HK-2 (cell line): ENCODE data around the gene PAX1.

ENCODE experiments used
- DNase-seq: peaks from one replicate; pipeline ENCODE4 v3.0.0-alpha.2; 2018; ENCODE audit not compliant: unreplicated experiment

Gene PAX1

GRCh38 chr20:21705575-21706260 is at the start of gene PAX1:
PAX1 (plus strand) TSS chr20:21705664; CDS start chr20:21705713, 49 bp downstream.
- DNase-seq, result no peak

GRCh38 chr20:21656308-21657067 is 49.0 kb upstream of the PAX1 start:
- DNase-seq, result no peak

DNA sequence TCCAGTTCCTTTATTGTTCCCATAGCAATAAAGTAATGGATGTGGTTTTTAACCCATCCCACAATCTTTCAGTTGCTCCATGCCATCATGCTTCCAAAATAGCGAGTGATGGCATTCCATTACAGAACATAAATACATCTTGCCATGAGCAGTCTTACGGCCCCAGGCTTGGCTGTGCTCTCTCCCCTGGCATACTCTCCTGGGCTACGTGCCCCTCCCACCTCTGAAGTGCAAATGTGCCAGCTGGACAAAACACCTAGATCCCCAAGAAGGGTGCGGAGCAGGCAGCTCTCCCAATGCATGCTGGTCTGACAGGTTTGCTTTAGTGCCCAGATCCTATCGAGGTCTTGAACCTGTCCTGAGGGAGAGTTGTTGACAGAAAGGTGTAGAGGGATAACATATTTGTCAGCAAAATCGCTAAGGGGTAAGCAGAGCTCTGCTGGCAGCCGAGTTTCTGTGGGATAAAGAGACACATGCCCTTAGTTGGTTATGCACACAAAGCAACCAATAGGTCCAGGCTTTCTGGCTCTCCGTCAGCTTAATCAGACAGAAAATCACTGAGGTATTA is 43.9 kb upstream of the PAX1 start:
- no peak for DNase-seq

DNA sequence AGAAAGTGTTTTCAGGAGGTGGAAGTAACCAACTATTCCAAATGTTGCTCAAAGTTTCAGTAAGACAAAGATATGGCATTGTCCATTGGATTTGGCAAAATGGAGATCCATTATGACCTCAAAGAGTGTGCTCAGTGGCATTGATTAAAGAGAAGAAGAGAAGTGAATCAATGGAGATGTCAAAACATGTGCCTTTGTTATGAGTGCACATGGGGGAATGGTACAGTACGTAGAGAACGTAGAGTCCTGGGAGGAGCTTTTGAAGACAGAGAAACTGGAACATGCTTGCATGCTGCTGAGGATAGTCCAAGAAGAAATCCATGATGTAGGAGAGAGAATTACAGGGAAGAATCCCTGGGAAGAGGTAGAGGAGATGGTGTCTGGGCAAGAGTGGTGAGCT is 42.0 kb upstream of the PAX1 start:
- DNase-seq, result no peak

DNA sequence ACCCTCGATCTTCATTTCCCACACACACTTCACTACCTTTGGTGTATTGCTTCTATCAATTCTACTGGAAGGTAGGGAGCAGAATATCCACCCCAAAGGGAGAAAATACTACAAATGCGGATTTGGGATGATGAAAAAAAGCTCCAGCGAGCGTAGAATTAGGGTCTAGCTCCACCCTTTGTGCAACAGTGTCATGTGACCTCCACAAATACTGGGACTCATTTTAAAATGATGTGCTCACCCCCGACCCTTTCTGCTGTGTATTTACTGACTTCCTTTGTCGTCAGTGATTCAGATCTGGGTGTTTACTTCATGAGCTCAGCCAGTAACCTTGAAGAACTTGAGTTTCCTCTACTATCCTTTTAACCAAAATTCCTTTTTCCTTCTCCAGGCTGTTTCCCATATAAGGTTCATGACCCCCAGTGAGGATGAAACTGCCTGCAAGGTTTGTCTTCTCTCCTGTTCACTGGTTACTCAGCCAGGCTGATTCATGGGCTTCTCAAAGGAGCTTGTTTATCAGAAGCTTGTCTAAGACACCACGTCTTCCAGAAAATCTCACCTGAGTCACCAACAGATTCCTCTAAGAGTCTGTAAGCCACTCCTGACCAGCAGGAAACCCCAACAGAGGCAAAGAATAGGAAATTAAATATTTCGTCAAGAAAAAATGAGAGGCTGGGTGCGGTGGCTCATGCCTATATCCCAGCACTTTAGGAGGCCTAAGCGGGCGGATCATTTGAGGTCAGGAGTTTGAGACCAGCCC is 39.6 kb upstream of the PAX1 start:
- DNase-seq, result no peak

DNA sequence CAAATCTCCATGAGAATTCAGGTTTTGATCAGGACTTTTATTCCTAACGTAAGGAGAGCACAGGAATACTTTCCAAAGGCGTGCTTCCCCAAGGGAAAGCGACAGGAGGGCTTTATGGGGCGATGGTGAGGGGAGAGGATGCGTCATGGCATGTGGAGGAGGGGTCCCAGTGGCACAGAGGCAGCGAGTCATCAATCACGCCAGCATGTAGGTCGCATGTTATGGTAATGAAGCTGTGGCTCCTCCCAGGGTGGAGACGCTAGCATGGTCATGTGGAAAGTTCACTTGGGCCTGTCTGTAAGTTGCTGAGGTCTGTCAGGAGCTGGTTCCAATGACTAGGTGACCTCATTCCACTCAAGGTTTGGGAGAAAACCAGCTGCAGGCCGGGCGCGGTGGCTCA is 35.3 kb upstream of the PAX1 start:
- DNase-seq, result no peak

- DNase-seq, result no peak
Measured at GRCh38 chr20:21670981-21671380, 34.5 kb upstream of the PAX1 start.

GRCh38 chr20:21677261-21677660 is 28.2 kb upstream of the PAX1 start:
- DNase-seq, result no peak

DNA sequence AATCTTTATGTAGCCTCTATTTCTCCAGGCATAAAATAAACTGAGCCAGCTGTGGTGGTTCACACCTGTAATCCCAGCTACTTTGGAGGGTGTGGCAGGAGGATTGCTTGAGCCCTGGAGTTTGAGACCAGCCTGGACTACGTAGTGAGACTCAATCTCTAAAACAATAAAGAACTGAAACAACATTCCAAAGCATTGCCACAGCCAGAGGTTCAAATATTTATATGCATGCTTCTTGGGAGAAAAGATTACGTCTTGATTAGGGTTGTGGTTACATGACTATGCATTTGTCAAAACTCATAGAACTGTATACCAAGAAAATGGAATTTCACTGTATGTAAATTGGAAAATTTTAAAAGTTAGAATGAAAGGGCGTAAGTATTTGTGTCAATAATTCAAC is 27.7 kb upstream of the PAX1 start:
- DNase-seq, result no peak

DNA sequence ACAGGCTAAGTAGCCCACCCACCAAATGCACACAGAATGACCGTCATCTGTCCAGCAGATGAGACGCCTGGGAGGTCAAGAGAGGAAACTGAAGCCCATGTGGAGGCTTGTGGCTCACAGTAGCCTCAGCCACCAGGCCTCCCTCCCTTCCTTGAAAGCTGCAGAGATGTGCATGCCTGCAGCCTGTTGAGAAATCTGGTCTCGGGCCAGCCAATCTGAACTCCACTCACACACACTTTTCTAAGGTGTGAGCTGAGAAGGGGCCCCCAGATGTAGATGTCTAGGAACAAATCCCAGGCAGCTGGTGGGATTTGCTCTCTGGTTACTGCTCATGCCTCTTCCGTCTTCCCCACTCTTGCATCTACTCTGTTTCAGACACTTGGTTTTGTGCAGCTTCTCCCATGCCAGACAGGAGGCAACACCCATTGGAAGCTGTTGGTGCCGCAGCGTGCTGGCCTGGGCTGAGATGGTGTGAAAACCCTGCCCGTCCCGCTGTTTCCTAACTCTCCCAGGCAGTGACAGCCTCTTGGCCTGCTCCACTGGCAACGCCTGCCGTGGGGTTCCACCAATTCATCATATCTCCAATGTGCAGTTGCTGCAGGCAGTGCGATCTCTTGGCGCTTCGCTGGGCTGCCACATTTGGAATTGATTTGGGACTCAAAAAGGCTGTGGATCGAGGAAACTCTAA is 24.1 kb upstream of the PAX1 start:
- no peak for DNase-seq

DNA sequence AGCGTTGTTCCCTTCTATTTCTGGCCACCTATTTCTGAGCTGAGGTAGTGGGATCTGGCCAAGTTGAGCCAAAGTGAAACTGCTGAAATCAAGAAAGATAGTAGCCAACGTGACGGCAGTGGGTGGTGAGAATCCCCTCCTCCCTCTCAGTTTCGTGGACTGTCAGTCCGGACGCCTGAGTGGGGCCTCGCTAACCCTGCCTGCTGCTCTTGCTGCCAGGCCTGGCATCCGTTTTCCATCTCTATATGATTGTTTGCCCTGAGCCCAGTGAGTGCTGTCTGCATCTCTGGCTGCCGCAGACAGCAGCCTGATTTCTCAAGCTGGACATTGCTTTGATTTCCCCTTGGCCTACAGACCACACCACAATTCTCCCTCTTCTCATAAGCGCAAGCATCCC is 23.5 kb upstream of the PAX1 start:
- no peak for DNase-seq

DNA sequence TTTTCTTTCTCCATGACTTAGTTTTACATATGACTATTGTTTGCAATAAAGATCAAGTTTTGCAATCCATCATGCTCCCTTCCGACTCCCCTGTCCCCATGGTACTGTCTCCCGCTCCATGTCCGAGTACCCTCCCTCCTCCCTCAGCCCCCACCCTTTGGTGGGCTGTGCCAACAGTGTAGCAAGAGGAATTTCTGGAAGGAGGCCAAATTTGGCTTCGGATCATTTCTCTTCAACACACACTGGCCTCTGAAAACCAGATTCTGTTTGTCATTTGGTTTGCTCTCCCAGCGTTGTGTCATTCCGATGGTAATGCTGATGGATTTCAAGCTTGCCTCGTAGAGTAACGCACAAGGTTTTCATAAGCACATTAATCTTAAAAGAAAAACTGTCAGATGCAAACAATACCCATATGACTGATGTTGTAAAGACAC is 22.9 kb upstream of the PAX1 start:
- no peak for DNase-seq

GRCh38 chr20:21684671-21685070 is 20.8 kb upstream of the PAX1 start:
- no peak for DNase-seq

DNA sequence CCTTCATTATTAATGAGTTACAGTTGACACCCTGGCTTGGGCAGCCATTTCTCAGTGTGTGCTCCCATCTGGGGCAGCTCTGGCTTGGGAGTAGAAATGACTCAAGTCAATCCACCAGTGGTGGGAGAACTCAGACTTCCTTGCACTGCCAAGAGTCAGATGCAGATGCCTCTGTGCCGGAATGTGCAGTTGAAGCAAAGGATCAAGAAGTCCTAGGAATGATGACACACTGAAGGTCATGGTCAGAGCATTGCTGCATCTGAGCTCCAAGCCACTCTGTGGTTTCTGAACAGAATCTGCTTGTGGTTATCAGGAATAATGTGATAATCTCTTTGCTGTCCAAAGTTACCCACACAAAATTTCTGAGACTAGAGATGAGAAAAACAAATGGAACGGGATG is 19.5 kb upstream of the PAX1 start:
- DNase-seq, result no peak

GRCh38 chr20:21693322-21693721 is 12.1 kb upstream of the PAX1 start:
- no peak for DNase-seq

DNA sequence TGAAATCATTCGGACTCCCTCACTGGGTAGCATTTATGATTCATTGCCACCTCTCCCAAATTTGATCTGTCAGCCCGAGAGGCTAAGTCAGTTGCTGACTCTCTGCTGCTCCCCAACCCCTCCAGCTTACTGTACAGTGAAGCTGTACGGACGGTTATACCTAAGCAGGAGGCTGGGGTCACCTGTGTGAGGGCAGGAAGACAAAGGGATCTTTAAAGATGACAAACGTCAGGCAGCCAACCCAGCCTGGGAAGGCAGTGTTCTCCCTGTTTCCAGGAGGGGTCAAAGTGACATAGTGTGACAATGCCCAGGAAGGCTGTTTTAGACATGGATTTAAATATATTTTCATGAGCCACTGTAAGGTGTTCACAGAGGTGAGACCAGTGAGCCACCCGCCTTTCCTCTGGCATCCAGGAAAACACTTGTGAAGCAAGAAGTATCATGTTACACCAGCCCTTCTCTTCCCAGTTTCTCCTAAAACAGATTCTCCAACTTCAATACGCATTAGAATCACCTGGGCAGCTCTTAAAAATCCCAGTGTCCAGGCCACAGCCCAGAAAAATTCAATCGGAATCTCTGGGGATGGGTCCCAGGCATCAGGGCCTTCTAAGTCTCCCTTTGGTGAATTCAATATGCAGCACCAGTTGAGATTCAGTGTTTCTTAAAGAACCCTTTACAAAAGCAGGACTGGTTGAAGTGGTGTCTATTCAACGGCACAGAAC is 6.8 kb upstream of the PAX1 start:
- no peak for DNase-seq

DNA sequence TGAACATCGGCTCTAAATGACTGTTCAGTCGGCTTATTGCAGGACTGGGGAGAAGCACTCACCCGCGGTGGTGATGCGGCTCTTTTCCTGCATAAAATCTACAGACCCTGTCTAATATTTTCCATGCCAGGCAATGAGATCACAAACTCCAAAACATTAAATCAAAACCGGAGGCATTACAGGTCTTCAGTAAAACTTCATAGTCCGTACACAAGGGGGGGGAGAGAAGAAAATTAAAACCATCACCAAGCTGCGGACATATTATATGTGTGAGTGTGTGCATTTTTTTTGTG is 6.3 kb upstream of the PAX1 start:
- DNase-seq, result no peak

- DNase-seq, result no peak
Measured at GRCh38 chr20:21701171-21701876, 4.1 kb upstream of the PAX1 start.

GRCh38 chr20:21702016-21702415 is 3.4 kb upstream of the PAX1 start:
- no peak for DNase-seq

GRCh38 chr20:21702553-21703470 is 2.7 kb upstream of the PAX1 start:
- peak; percentile 39 for DNase-seq
